Body of pancreas (tissue), 4 donors: ENCODE measurements around the gene IARS2. TPM values are rescaled to one million over a fixed set of nuclear protein-coding genes. Genes with fewer than 3 reads are reported as not detected.

ENCODE experiments used
- ATAC-seq: fragments of 150-250 bp; one replicate; pipeline ENCODE4 v1.9.1; 2016
- DNase-seq, 4 donors: peaks; one replicate each; pipeline ENCODE4 v3.0.0-alpha.2; 2019
- H3K27ac ChIP-seq, 4 donors: fragments of 200-600 bp; sonication (generic); 1 replicate in 3 of 4; 2 replicates in 1 of 4; pipeline versions ENCODE4 v1.5.1 to v1.6.1; 2016 to 2019; ENCODE audit warnings: mild to moderate bottlenecking in 1 of 4, mixed read lengths in 1 of 4, moderate library complexity in 1 of 4
- H3K27me3 ChIP-seq, 2 donors: fragments of 200-600 bp; sonication (generic); one replicate each; pipeline ENCODE4 v1.6.0; 2016; ENCODE audit warnings: mild to moderate bottlenecking in 1 of 2
- H3K36me3 ChIP-seq, 2 donors: fragments of 200-600 bp; sonication (generic); replicated peaks in 1 of 2; 2 replicates each; pipeline ENCODE4 v1.5.1; 2016; ENCODE audit warnings: low read depth in 2 of 2; ENCODE audit not compliant: insufficient read depth in 1 of 2
- H3K4me1 ChIP-seq: fragments of 200-600 bp; sonication (generic); one replicate; pipeline ENCODE4 v1.6.0; 2016
- H3K4me3 ChIP-seq, 2 donors: fragments of 200-600 bp; sonication (generic); 1 replicate in 1 of 2; 2 replicates in 1 of 2; pipeline ENCODE4 v1.5.1; 2016 to 2019
- H3K9me3 ChIP-seq, 3 donors: fragments of 200-600 bp; sonication (generic); 1 replicate in 2 of 3; 2 replicates in 1 of 3; pipeline ENCODE4 v1.5.1; 2016
- CTCF ChIP-seq, 7 experiments: fragments of 450-650 bp in 4 of 7; fragments of 200-600 bp in 3 of 7; sonication (generic) in 3 of 7; IDR thresholded peaks; one replicate each; pipeline ENCODE4 v1.5.1; 2016 to 2019; ENCODE audit warnings: antibody characterized with exemption in 7 of 7
- POLR2A ChIP-seq, 3 donors: fragments of 450-650 bp; IDR thresholded peaks; one replicate each; pipeline ENCODE4 v1.6.1; 2016; ENCODE audit warnings: antibody characterized with exemption in 3 of 3, mild to moderate bottlenecking in 2 of 3
- WGBS, 2 donors: methylation state at CpG; one replicate each; pipeline ENCODE4 v1.1.5; 2017; 5-methylcytosine and 5-hydroxymethylcytosine counted together
- intact Hi-C: fragments of 100-400 bp; cut with DNase I; formaldehyde crosslinking; loops from one replicate; pipeline ENCODE4 v1.15.1; 2023
- total RNA-seq, 2 donors: library from RNA; depleted of rRNA; stranded (reverse); fragments of >200 nt; gene quantifications; one replicate each; pipeline ENCODE4 v1.1.0, GENCODE V29; 2016

IARS2 gene
- total RNA-seq, 2 donors from 2014 or later, result 32.7 to 40.2 TPM

- Histone ChIP-seq H3K36me3 (peaks cover 0 to 3% of the 10 kb centered on the region in 2 donors), H3K27ac (no peak overlapping the region), H3K27me3 (no peaks in the 10 kb centered on the region), H3K9me3 (no peaks in the 10 kb centered on the region), H3K4me3 (no peak overlapping the region), H3K4me1 (no peaks in the 10 kb centered on the region)
- 83 to 93% methylated on average over 1 of the region's 1 CpG for WGBS, 2 donors
- intact Hi-C loops, result no loop called here
- ATAC-seq (no peak), DNase-seq (no peak)
- TF ChIP-seq CTCF (IDR thresholded peaks at IDR 0.05) (no peak), POLR2A (IDR thresholded peaks at IDR 0.05) (no peak)
Observed at GRCh38 chr1:220056374-220056773, 37.6 kb upstream of the IARS2 start.

GRCh38 chr1:220060876-220061275, 33.1 kb upstream of the IARS2 start:
- no peaks in the 10 kb centered on the region for H3K27me3 ChIP-seq
- no peaks in the 10 kb centered on the region for H3K9me3 ChIP-seq
- ATAC-seq (no peak), DNase-seq (no peak)
- TF ChIP-seq CTCF (IDR thresholded peaks at IDR 0.05), result no peak
- TF ChIP-seq POLR2A (IDR thresholded peaks at IDR 0.05), result no peak
- no peaks in the 10 kb centered on the region for H3K4me1 ChIP-seq
- H3K36me3 ChIP-seq, result peaks cover 0 to 5% of the 10 kb centered on the region in 2 donors
- no peak overlapping the region for H3K4me3 ChIP-seq
- H3K27ac ChIP-seq, result no peak overlapping the region
- WGBS, 2 donors, result 84 to 93% methylated on average over 3 of the region's 3 CpGs
- intact Hi-C loops, result no loop called here

- ATAC-seq (no peak), DNase-seq (no peak)
- TF ChIP-seq POLR2A (IDR thresholded peaks at IDR 0.05) (no peak), CTCF (IDR thresholded peaks at IDR 0.05) (no peak)
- Histone ChIP-seq H3K4me3 (no peak overlapping the region), H3K36me3 (peaks cover 0 to 5% of the 10 kb centered on the region in 2 donors), H3K9me3 (no peaks in the 10 kb centered on the region), H3K4me1 (no peaks in the 10 kb centered on the region), H3K27me3 (no peaks in the 10 kb centered on the region), H3K27ac (no peak overlapping the region)
- intact Hi-C loops, result no loop called here
- WGBS, 2 donors, result 95% methylated on average over 6 of the region's 6 CpGs
Observed at GRCh38 chr1:220062629-220063028, 31.3 kb upstream of the IARS2 start.

GRCh38 chr1:220067269-220068204, 26.4 kb upstream of the IARS2 start:
- 97 to 98% methylated on average over 3 of the region's 3 CpGs for WGBS, 2 donors
- H3K4me1 ChIP-seq, result no peaks in the 10 kb centered on the region
- H3K27ac ChIP-seq, result no peak overlapping the region
- DNase-seq (no peak), ATAC-seq (no peak)
- intact Hi-C loops, result no loop called here
- no peak overlapping the region for H3K4me3 ChIP-seq
- no peaks in the 10 kb centered on the region for H3K9me3 ChIP-seq
- H3K36me3 ChIP-seq, result peaks cover 0 to 2% of the 10 kb centered on the region in 2 donors
- TF ChIP-seq POLR2A (IDR thresholded peaks at IDR 0.05), result no peak
- no peak for TF ChIP-seq CTCF (IDR thresholded peaks at IDR 0.05)
- H3K27me3 ChIP-seq, result no peaks in the 10 kb centered on the region
